DMS153 treated with DMSO at 0.1 percent for 48 hours (cell line): ENCODE results near the gene BCL2L13.
"Not testable (repeated sequence)": the region's sequence is repeated elsewhere in the genome, so short reads cannot be mapped to it uniquely, and the experiment has no call there.

Source experiments
- DNase-seq: peaks from one replicate; lab custom pipeline; 2025; ENCODE audit not compliant: unreplicated experiment; lab: John Stamatoyannopoulos, UW

The BCL2L13 gene

DNA sequence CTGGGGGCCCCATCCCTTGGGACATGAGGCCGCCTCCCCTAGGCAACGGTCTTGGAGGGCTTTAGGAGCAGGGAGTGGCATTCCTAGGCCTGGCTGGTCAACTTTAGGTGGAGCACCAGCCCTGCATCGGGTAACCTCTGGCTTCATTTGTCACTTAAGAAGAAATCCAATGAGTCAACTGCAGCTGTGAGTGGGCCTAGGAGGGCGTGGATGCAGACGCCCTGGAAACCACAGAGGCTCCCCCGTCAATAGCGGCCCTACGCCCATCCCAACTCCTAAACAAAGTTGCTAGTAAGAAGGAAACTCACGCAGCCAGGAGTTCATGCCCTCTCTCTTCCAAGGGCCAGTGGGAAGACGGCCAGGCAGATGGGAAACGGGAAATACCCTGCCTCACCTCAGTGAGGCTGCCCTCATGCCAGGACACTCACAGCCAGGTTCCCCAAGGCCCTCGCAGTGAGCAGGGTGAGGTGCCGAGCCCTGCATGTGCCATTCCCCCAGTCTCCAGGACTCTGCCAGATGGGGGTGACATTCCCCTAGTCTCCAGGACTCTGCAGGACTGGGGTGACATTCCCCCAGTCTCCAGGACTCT, 114.9 kb downstream of the BCL2L13 start:
- DNase-seq, result no peak

- no peak for DNase-seq
Measured at GRCh38 chr22:17754233-17754925, 115.8 kb downstream of the BCL2L13 start.

DNA sequence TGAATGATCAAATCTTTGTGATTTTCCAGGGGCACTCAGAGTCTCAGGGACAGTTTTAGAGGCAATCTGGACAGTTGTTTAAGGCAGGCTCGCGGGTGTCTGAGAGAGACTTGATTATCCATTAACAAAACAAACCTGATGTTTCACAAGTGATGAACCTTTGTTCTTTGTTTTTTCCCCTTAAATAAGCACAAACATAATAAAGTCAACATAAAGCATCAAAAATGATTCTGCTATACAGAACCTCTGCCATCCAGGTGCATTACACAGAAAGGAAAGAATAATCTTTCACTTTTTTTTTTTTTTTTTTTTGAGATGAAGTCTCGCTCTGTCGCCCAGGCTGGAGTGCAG, 122.6 kb downstream of the BCL2L13 start:
- DNase-seq, result no peak

- DNase-seq, result not testable (repeated sequence)
Measured at GRCh38 chr22:17763442-17763841, 124.9 kb downstream of the BCL2L13 start.

GRCh38 chr22:17764036-17764435, 125.5 kb downstream of the BCL2L13 start:
- DNase-seq, result no peak

GRCh38 chr22:17764852-17765251, 126.3 kb downstream of the BCL2L13 start:
- not testable (repeated sequence) for DNase-seq

GRCh38 chr22:17767233-17768065, 128.9 kb downstream of the BCL2L13 start:
- no peak for DNase-seq

DNA sequence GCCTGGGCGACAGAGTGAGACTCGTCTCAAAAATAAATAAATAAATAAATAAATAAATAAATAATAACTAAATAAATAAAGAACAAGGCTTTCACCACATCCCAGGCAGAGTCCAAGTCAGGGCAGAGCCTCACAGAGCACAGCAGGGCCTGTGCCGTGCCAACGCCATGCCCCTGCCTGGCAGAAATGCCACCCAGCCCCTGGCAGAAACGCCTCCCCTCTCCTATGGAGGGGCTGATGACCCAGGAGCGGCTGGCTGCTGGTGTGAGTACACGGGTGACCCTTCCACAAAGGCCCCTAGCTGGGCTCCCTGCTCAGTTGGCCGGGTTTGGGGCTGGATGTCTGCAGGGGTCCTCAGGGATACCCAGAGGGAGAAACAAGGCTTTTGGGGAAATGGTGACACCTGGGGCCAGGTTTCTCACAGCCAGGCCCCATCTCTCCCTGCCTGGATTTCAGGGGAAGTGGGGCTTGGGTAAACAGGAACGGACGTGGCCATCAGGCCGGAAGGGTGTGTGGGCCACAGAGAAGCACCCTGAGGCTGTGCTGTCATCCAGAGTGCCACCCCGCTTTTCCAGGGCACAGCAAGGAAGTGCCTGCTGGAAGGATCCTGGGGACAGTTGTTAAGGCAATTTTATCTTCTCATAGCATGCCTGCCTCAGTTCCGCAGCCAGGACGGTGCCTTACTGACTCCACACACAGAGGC, 130.6 kb downstream of the BCL2L13 start:
- no peak for DNase-seq

DNA sequence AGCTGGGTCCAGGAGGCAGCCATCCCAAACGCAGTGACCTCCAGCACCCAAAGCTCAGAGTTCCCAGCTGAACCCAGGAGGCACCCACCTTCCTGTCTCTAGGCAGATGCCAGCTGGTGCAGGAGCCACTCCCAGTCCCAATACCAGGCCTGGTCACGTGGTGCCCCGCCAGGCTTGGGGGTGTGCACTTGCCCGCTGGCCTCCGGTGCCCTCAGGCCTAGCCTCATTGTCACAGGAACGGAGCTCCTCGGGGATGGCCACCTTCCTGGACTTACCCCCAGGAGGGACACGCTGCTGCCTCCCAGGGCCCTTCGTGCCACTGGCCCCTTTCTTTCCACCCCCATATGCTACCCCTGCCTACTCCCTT, 131.1 kb downstream of the BCL2L13 start:
- DNase-seq, result no peak

DNA sequence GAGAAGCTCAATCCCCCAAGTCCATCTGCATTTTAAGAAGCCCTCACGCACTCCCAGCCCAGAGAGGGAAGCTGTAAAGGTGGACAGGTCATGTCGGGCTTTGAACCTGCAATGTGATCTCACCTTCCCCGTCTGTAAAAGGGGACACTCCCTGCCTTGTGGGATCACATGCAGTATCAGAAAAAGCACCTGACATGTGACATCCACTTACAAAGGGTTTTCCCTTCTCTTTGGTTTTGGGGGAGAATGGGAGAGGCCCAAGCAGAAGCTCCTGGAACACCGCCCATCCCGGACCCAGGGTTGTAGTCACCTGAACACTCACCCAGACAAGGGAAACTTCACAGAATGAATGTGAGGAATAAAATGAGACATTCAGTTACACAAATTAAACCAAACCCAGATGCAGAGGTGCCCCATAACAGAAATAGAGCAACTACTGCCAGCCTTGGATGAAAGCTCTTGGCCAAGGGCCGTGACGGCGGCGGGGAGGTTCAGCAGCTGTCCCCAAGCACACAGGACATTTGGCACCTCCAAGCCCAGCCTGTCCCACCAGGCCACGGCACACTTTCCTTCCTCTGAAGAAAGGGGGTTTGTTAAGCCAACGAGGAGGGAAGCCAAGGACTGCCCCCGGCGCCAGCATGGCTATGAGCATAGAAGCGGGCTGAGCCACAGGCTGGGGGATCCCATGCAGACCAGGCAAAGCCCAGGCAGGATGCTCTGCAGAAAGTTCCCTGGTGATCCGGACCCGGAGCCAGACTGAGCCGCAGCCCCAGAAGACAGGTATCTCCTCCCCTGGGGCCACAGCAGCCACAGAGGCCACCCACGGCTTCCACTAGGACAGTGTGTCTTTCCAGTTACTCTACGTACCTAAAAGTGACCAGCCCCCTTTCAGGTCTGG, 131.9 kb downstream of the BCL2L13 start:
- DNase-seq, result no peak

GRCh38 chr22:17772249-17772957, 133.8 kb downstream of the BCL2L13 start:
- no peak for DNase-seq

- no peak for DNase-seq
Measured at GRCh38 chr22:17772958-17773605, 134.5 kb downstream of the BCL2L13 start.

- DNase-seq, result peak; percentile 35
Measured at GRCh38 chr22:17773606-17774205, 135.1 kb downstream of the BCL2L13 start.

DNA sequence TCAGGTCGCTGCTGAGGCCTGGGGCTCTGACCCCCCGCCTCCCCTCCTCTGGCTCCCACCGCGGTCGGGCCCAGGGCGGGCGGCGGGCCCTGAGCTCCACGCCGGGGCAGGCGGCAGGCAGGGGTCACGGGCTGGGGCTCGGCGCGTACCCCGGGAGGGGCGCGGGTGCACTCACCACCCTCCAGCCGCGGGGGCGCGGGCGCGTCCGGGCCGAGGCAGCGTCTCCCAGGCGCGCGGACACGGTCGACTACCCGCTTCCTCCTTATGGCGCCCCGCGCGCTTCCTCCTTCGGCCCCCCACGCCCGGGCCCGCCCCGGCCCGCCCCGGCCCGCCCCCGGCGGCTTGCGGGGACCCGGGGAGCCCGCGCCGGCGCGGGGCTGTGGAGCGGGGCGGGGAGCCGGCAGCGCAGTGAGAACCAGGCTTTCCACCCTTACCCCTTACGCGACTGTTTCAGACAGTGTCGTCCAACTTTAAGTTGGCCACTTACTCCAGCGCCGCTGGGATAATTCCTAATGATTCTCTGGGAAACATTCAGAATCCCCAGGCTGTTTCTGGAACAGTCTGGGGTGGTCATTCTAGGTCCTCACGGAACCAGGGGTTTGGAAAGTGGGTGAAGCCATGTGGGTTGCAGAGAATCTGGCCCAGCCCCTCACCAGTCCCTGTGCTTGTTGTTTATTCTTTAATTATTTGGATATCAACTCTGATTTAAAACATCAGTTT, 135.8 kb downstream of the BCL2L13 start, which contains the start of gene BID:
TSS of gene BID (minus strand) at position 264 of the 720 bp plus-strand sequence. CDS start 24,353 bp downstream, outside the sequence.
- no peak for DNase-seq

- DNase-seq, result no peak
Measured at GRCh38 chr22:17774926-17775685, 136.5 kb downstream of the BCL2L13 start.

DNA sequence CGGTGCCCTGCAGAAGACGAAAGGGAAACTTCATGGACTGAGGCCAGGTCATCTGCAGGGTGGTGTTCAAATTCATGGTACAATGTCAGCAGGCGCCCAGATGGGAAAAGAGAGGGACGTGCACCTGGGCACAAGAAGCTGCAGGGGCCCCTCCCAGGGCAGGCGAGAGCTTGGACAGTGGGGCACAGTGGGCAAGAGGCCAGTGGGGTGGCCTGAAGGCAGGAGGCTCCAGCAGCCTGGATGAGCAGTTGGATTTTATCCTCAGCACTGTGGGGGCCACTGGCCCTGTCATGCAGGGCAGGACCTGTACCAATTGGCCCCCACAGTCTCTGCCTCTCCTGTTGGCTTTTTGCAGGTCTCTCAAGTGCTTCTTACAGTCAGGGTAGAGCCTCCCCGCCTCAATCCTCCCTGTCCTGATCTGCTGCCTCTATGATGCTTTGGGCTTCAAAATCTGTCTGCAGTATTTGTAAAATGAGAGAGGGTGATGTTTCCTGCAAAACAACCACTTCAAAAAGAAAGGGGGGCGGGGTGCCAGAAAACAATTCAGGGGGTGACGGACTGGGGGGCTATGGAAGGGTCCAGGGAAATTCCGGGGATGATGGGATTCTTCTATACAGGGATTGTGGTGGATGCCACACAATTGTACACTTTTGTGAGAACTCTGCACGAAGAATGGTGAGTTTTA, 137.4 kb downstream of the BCL2L13 start:
- DNase-seq, result no peak
